ENCODE results near the gene WHRN. TPM values are rescaled to one million over a fixed set of nuclear protein-coding genes. Genes with fewer than 3 reads are reported as not detected.

WHRN gene
- total RNA-seq, 2 experiments from 2014 or later, result 4.6 to 5.8 TPM

- Mint-ChIP-seq H3K27me3 (no peaks in the 10 kb centered on the region), H3K27ac (no peak overlapping the region), H3K9me3 (no peaks in the 10 kb centered on the region), H3K36me3 (no peaks in the 10 kb centered on the region), H3K4me1 (peaks cover 2% of the 10 kb centered on the region), H3K4me3 (no peak overlapping the region)
- no peak for DNase-seq
Observed at GRCh38 chr9:114461468-114461867, 43.8 kb downstream of the WHRN start.

- no peak for DNase-seq
- Mint-ChIP-seq H3K4me1 (peaks cover 2% of the 10 kb centered on the region), H3K27ac (no peak overlapping the region), H3K36me3 (no peaks in the 10 kb centered on the region), H3K4me3 (no peak overlapping the region), H3K9me3 (no peaks in the 10 kb centered on the region), H3K27me3 (no peaks in the 10 kb centered on the region)
Observed at GRCh38 chr9:114460513-114461199, 44.6 kb downstream of the WHRN start.

- no peaks in the 10 kb centered on the region for H3K27me3 Mint-ChIP-seq
Observed at GRCh38 chr9:114459464-114459863, 45.8 kb downstream of the WHRN start.

GRCh38 chr9:114456929-114457328 is 48.3 kb downstream of the WHRN start:
- no peak for DNase-seq
- Mint-ChIP-seq H3K36me3 (no peaks in the 10 kb centered on the region), H3K27ac (no peak overlapping the region), H3K27me3 (no peaks in the 10 kb centered on the region), H3K4me1 (peaks cover 12% of the 10 kb centered on the region), H3K4me3 (no peak overlapping the region), H3K9me3 (peaks cover 3% of the 10 kb centered on the region)

More at GRCh38 chr9:114459464-114459863, 45.8 kb downstream of the WHRN start:
- no peak for DNase-seq
- Mint-ChIP-seq H3K4me3 (no peak overlapping the region), H3K27ac (no peak overlapping the region), H3K9me3 (no peaks in the 10 kb centered on the region), H3K36me3 (no peaks in the 10 kb centered on the region), H3K4me1 (no peaks in the 10 kb centered on the region)

- Mint-ChIP-seq H3K4me1 (peaks cover 23% of the 10 kb centered on the region), H3K36me3 (no peaks in the 10 kb centered on the region), H3K9me3 (peaks cover 3% of the 10 kb centered on the region), H3K27ac (no peak overlapping the region), H3K4me3 (no peak overlapping the region), H3K27me3 (no peaks in the 10 kb centered on the region)
- no peak for DNase-seq
Observed at GRCh38 chr9:114454652-114455051, 50.6 kb downstream of the WHRN start.

GRCh38 chr9:114452219-114453165 is 52.8 kb downstream of the WHRN start:
- no peak overlapping the region for H3K4me3 Mint-ChIP-seq
- DNase-seq, result peak; percentile 27
- peak overlapping the region; percentile 69 for H3K27ac Mint-ChIP-seq
- no peaks in the 10 kb centered on the region for H3K36me3 Mint-ChIP-seq
- H3K4me1 Mint-ChIP-seq, result peaks cover 28% of the 10 kb centered on the region
- peaks cover 3% of the 10 kb centered on the region for H3K9me3 Mint-ChIP-seq
- H3K27me3 Mint-ChIP-seq, result no peaks in the 10 kb centered on the region

- DNase-seq, result no peak
- Mint-ChIP-seq H3K9me3 (peaks cover 3% of the 10 kb centered on the region), H3K27ac (peak overlapping the region; percentile 6), H3K4me1 (peaks cover 28% of the 10 kb centered on the region), H3K4me3 (no peak overlapping the region), H3K27me3 (no peaks in the 10 kb centered on the region), H3K36me3 (no peaks in the 10 kb centered on the region)
Observed at GRCh38 chr9:114451707-114452031, 53.6 kb downstream of the WHRN start.

- no peak for DNase-seq
- Mint-ChIP-seq H3K9me3 (peaks cover 3% of the 10 kb centered on the region), H3K36me3 (no peaks in the 10 kb centered on the region), H3K27me3 (no peaks in the 10 kb centered on the region), H3K4me1 (peaks cover 29% of the 10 kb centered on the region), H3K4me3 (no peak overlapping the region), H3K27ac (peak overlapping the region; percentile 6)
Observed at GRCh38 chr9:114450833-114451706, 54.2 kb downstream of the WHRN start.

- Mint-ChIP-seq H3K4me3 (no peak overlapping the region), H3K27ac (no peak overlapping the region), H3K9me3 (peaks cover 3% of the 10 kb centered on the region), H3K27me3 (no peaks in the 10 kb centered on the region), H3K4me1 (peaks cover 29% of the 10 kb centered on the region), H3K36me3 (no peaks in the 10 kb centered on the region)
- DNase-seq, result no peak
Observed at GRCh38 chr9:114450181-114450580, 55.1 kb downstream of the WHRN start.

GRCh38 chr9:114449236-114449635 is 56.0 kb downstream of the WHRN start:
- no peak overlapping the region for H3K4me3 Mint-ChIP-seq
- H3K27me3 Mint-ChIP-seq, result no peaks in the 10 kb centered on the region
- H3K9me3 Mint-ChIP-seq, result peaks cover 3% of the 10 kb centered on the region
- DNase-seq, result no peak
- H3K27ac Mint-ChIP-seq, result no peak overlapping the region
- no peaks in the 10 kb centered on the region for H3K36me3 Mint-ChIP-seq
- peaks cover 29% of the 10 kb centered on the region for H3K4me1 Mint-ChIP-seq

GRCh38 chr9:114448706-114449105 is 56.6 kb downstream of the WHRN start:
- Mint-ChIP-seq H3K27ac (no peak overlapping the region), H3K4me1 (peaks cover 29% of the 10 kb centered on the region), H3K36me3 (peaks cover under 1% of the 10 kb centered on the region), H3K27me3 (no peaks in the 10 kb centered on the region), H3K4me3 (no peak overlapping the region), H3K9me3 (peaks cover 3% of the 10 kb centered on the region)
- DNase-seq, result no peak

- H3K27me3 Mint-ChIP-seq, result no peaks in the 10 kb centered on the region
- H3K4me1 Mint-ChIP-seq, result peaks cover 18% of the 10 kb centered on the region
Observed at GRCh38 chr9:114446672-114447450, 58.4 kb downstream of the WHRN start.

GRCh38 chr9:114446036-114446435 is 59.2 kb downstream of the WHRN start:
- H3K27me3 Mint-ChIP-seq, result no peaks in the 10 kb centered on the region
- peaks cover 4% of the 10 kb centered on the region for H3K36me3 Mint-ChIP-seq
- H3K27ac Mint-ChIP-seq, result no peak overlapping the region
- no peak overlapping the region for H3K4me3 Mint-ChIP-seq
- no peak for DNase-seq
- H3K9me3 Mint-ChIP-seq, result peaks cover 4% of the 10 kb centered on the region
- peaks cover 10% of the 10 kb centered on the region for H3K4me1 Mint-ChIP-seq

More at GRCh38 chr9:114446672-114447450, 58.4 kb downstream of the WHRN start:
- Mint-ChIP-seq H3K36me3 (peaks cover 4% of the 10 kb centered on the region), H3K27ac (no peak overlapping the region), H3K4me3 (no peak overlapping the region), H3K9me3 (peaks cover 4% of the 10 kb centered on the region)
- DNase-seq, result no peak

GRCh38 chr9:114445616-114446015 is 59.7 kb downstream of the WHRN start:
- no peak overlapping the region for H3K27ac Mint-ChIP-seq
- H3K4me1 Mint-ChIP-seq, result peaks cover 7% of the 10 kb centered on the region
- no peaks in the 10 kb centered on the region for H3K27me3 Mint-ChIP-seq
- no peak for DNase-seq
- peaks cover 4% of the 10 kb centered on the region for H3K9me3 Mint-ChIP-seq
- H3K4me3 Mint-ChIP-seq, result no peak overlapping the region
- peaks cover 4% of the 10 kb centered on the region for H3K36me3 Mint-ChIP-seq
